Stimulated activated CD4-positive, alpha-beta T cell treated with anti-CD3 and anti-CD28 coated beads, Interleukin-4, amount 100 ng/mL, for 24 hours (primary cell): ENCODE measurements around the gene OR2Y1.
"Not testable (repeated sequence)": the region's sequence is repeated elsewhere in the genome, so short reads cannot be mapped to it uniquely, and the experiment has no call there.

Experiments used
- DNase-seq: peaks from one replicate; pipeline ENCODE4 v3.0.0-alpha.2; 2020

OR2Y1 gene

DNA sequence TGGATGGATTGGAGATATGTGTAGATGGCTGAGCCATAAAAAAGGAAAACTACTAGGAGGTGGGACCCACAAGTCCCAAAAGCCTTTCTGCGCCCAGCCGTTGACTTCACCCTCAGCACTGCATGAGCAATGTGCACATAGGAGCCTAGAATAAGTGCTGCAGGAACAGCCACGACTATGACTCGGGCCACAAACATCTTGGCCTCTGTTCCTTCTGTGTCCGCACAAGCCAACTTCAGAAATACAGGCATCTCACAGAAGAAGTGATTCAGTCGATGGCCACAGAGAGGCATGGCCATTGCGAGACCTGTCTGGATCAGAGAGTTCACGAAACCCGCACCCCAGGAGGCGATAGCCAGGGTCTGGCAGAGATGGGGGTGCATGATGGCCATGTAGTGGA lies 587 bp downstream of the OR2Y1 start:
- no peak for DNase-seq

DNA sequence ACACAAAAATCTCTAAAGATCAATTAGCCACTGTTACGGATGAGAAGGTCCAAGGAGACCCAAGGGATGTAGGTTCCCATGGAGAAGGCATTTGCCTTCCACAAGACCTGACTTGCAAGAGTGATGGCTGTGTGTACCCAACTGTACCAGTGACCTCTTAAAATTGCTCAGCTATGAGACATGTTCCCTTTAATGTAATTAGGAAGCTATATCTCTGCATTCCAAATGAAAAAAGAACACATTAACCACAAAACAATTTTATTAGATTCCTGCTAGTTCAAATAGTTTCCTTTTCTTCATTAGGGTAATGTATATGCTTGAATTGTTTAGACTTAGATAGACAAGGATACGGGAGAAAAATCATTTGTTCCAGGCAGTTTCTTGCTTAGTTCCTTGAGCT lies 3.3 kb downstream of the OR2Y1 start:
- no peak for DNase-seq

DNA sequence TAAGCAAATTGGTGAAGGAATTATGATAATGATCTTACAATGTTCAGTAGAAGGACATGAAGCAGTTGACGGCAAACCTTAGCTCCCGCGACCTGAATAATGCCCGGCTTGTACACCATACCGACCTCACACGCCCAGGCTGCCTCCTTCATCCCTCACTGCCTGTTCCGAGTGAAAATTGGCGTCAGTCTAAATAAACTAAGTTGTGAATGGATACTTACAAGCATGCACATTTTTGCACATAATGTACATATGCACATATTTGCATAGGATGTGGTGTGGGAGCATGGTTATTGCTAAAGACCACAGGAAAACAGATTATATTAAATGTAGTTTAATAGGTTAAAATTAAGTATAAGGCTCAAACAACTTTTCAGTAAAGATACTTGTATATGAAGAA lies 14.9 kb downstream of the OR2Y1 start:
- DNase-seq, result no peak

DNA sequence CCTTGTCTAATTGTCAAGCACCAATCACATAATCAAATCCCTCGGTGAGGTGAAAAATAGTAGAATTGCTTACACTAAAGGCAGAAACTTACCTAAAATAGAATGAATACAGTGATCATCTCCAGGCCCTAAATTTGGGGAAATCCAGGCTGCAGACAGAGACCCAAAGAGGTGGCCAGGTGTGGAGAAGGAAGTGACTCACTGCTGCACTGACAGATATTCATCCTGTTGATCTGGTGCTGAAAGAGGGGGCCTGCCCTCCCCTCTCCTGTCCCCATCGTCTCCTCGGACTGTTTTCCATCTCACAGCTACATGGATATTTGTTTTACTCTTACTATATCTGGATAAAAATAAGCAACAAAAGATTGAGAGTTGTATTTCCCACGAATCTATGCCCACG lies 15.9 kb downstream of the OR2Y1 start:
- no peak for DNase-seq

DNA sequence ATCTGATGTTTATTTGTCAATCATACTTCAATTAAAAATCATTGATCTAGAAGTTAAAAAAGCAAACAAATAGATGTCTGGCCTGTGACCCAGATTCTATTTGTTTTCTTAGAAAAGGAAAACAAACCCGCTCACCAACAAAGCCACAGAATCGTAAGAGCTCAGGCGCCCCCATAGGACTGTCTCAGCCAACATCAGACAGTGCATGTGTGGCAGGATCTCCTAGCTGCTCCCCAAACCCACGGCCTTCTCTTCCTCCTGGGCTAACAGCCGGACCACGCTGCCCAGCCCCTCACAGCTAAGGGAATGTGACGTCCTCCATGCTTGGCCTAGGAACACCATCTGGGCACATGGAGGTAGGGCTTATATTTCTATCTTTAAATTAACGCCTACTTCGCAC lies 19.4 kb downstream of the OR2Y1 start:
- no peak for DNase-seq

DNA sequence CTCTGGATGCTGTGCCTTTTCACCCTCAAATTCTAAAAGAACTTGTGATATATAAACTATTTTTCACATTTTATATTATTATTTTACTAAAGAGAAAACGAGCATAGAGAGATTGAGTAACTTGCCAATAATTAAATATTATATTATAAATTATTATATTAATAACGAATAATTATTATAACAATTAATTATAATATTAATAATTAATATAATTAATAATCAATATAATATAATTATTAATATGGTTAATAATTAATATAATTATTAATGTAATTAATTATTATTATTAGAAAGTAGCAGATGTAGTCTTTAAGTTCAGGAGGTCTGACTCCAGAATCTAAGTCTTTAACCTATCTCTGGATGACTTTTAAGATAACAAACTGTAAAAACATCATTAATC lies 20.1 kb downstream of the OR2Y1 start:
- DNase-seq, result no peak

DNA sequence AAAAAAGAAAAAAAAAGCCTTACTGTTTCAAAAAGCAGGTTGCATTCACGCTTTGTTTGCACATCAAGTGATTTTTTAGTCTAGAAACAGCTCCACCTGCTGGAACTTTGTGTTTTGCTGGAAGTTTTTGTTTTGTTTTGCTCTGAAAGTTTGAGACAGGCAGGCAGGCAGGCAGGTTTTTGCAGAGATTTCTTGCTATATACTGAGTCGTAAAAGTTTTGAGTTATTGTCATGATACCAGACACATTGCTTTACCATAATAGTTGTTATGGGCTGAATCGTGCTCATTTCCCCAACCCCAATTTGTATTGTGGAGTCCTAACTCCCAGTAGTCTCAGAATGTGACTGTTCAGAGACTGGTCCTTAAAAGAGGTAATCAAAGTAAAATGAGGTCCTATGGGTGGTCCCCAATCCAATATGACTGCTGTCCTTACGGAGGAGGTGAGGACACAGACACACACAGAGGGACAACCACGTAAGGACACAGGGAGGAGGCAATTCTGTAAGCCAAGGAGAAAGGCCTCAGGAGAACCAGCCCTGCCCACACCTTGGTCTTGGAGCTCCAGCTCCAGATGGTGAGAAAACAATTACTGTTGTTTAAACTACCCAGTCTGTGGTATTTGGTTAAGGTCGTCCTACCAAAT lies 20.9 kb downstream of the OR2Y1 start:
- DNase-seq, result peak; percentile 49

DNA sequence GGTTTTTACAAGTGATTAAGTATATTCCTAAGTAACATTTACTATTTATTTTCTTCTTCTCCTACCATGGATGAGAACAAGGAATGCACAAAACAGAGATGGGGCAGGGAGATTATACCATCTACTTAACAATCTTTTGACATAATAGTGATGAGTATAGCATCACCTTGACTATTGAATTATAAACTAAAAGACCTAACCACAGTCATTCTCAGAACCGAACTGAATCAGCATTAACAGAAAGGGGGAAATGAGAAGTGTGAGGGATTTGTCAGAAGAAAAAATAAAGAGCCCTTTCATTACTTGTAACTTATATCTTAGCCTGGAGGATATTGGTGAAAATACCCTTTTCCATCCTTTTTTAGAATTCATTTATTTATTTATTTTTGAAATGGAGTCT lies 21.9 kb downstream of the OR2Y1 start:
- DNase-seq, result no peak

DNA sequence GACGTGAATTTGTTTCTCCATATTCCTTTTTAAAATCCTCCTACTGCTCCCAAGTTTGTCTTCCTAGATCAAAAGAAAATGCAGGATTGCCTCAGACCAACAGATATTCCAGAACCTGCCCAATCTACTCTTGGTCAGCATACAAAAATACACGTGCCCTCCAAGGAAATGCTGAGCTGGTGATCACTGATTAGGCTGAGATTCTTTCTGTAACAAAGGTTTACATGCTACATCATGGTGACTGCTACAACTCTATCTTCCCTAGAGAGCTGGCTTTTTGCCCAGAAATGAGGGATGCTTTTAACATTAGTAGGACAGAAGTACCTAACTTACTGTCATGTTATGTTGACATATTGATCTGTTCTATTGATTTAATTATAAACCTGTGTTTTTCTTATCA lies 35.5 kb downstream of the OR2Y1 start:
- no peak for DNase-seq

DNA sequence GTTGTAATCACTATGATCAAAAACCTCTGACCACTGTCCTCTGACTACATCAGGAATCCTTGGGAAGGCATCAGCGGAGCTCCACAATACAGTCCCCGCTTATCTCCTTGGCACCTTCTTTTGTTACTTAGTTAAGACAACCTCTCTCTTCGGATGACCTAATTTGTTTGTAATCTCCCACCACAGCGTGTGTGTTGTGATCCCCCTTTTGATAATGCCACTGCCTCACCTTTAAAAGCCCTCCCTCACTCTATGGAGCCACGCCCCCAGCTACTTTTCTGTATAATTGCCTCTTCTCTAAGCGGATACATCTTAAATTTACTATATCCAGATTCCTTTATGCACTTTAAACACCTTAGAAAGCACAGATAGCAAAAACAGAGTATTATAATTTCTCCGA lies 35.9 kb downstream of the OR2Y1 start:
- DNase-seq, result no peak

DNA sequence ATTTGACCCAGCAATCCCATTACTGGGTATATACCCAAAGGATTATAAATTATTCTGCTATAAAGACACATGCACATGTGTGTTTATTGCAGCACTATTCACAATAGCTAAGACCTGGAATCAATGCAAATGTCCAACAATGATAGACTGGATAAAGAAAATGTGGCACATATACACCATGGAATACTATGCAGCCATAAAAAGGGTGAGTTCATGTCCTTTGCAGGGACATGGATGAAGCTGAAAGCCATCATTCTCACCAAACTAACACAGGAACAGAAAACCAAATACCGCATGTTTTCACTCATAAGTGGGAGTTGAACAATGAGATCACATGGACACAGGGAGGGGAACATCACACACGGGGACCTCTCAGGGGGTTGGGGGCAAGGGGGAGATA lies 36.5 kb downstream of the OR2Y1 start:
- DNase-seq, result not testable (repeated sequence)

DNA sequence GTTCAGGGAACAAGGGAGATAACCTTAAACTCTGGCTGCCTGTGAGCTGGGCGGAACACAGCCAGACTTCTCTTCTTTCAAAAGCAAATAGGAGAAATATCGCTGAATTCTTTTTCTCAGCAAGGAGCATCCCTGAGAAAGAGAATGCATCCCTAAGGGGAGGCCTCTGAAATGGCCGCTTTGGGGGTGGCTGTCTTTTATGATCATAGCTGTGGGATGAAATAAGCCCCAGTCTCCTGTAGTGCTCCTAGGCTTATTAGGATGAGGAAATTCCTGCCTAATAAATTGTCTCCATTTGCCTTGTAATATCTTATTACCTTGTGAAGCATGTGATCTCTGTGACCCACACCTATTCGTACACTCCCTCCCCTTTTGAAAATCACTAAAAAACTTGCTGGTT lies 39.4 kb downstream of the OR2Y1 start:
- not testable (repeated sequence) for DNase-seq

DNA sequence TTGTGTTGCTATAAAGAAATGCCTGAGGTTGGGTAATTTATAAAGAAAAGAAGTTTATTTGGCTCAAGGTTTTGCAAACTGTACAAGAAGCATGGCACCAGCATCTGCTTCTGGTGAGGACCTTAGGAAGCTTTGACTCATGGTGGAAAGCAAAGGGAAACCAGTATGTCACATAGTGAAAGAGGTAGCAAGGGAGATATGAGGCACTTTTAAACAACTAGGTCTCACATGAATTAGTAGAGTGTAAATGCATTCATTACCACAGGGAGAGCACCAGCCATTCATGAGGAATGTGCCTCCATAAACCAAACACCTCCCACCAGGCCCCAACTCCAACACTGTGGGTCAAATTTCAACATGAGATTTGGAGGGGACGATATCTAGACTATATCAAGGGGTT lies 40.8 kb downstream of the OR2Y1 start:
- DNase-seq, result no peak

DNA sequence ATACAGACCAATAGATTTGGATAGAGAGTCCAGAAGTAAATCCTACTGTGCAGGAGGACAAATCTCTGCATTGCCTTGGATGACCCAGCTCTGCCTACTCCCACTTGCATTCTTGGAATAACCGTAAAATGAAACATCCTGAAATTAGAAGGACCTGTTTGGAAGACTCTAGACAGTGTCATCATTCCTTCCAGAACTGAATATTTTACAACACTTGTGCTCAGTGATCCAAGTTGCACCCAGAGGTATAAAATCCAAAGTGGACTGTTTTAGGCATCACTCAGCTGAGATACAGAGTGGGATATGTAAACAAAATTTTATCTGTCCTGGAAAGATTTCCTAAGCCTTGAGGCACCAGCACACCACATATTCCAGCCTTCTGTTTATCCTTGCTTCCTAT lies 43.7 kb downstream of the OR2Y1 start:
- DNase-seq, result no peak

DNA sequence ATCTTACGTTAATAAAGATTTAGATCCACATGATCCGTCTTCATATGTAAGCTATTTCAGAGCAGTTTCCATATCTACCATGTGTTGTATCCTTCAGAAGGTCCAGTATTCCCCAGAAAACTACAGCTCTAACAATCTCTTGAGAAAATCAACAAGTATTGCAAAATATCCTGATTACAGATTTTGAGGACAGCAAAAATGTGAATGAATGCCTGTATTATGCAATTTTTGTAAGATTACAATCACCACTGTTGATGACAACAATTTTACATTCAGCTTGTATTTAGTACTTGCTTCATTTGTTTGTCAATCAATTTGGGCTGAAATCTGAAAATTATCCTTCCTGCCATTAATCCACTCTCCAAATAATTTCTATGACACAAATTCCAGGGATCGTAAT lies 47.4 kb downstream of the OR2Y1 start:
- DNase-seq, result no peak

DNA sequence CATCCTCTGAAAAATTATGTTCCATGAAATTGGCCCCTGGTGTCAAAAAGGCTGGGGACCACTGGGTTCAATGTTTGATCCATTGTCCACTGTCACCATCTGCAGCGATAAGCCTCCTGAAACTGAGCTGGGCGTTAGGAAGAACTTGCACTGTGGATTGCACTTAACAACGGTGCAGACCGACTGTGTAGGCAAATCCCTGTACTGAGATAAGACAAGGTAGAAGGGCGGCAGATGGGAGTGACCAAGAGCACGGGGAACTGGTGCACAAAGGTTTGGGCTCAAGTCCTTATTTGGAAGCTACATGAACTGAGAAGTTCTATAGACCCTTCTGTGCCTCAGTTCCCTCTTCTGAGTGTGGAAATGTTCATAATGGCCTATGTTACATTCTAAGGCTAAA lies 48.8 kb downstream of the OR2Y1 start:
- DNase-seq, result no peak

DNA sequence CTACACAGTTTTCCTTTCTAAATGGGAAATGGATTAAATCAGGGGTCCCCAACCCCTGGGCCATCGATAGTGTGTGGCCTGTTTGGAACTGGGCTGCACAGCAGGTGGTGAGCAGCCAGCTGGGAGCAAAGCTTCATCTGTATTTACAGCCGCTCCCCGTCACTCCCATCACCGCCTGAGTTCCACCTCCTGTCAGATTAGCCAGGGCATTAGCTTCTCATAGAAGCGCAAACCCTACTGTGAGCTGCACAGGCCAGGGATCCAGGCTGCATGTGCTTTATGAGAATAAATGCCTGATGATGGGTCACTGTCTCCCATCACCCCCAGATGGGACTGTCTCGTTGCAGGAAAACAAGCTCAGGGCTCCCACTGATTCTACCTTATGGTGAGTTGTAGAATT lies 49.3 kb downstream of the OR2Y1 start:
- DNase-seq, result no peak

DNA sequence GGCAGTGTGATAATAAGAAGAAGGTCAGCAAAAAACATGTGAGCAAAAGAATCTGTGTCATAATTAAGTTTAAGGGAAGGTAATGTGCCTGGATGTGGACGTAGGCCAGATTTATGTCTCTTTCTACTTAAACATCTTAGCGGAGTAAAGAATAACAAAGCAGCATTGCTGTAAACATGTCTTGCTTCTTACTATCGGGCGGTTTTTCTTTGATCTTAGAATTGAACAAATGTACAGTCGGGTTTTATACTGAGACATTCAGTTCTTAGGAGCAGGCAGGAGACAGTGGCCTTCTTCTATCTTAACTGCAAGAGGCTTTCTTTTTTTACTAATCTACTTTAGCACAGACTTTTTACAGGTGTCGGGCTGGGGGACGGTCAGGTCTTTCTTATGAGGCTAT lies 50.1 kb downstream of the OR2Y1 start:
- no peak for DNase-seq
